Uterus (tissue), 4 donors: ENCODE results near the gene RGS7. TPM values are rescaled to one million over a fixed set of nuclear protein-coding genes. Genes with fewer than 3 reads are reported as not detected.

Experiments
- DNase-seq, 2 donors: peaks; one replicate each; pipeline ENCODE4 v3.0.0-alpha.2; 2019 to 2020
- H3K27ac ChIP-seq, 2 donors: fragments of 200-600 bp; sonication (generic); 1 replicate in 1 of 2; 2 replicates in 1 of 2; pipeline ENCODE4 v1.5.1; 2016 to 2018
- H3K27me3 ChIP-seq, 2 donors: fragments of 200-600 bp; sonication (generic); one replicate each; pipeline ENCODE4 v1.5.1; 2018 to 2019; ENCODE audit warnings: control low read depth in 1 of 2
- H3K36me3 ChIP-seq, 2 donors: fragments of 200-600 bp; sonication (generic); one replicate each; pipeline ENCODE4 v1.5.1; 2019; ENCODE audit warnings: control low read depth in 1 of 2
- H3K4me1 ChIP-seq, 2 donors: fragments of 200-600 bp; sonication (generic); one replicate each; pipeline ENCODE4 v1.5.1; 2018 to 2019; ENCODE audit warnings: control low read depth in 1 of 2
- H3K4me3 ChIP-seq, 2 donors: fragments of 200-600 bp; sonication (generic); 1 replicate in 1 of 2; 2 replicates in 1 of 2; pipeline ENCODE4 v1.5.1; 2018 to 2019; ENCODE audit warnings: mild to moderate bottlenecking in 1 of 2
- H3K9me3 ChIP-seq, 2 donors: fragments of 200-600 bp; sonication (generic); one replicate each; pipeline ENCODE4 v1.5.1; 2019; ENCODE audit warnings: control low read depth in 1 of 2
- POLR2A ChIP-seq, 2 donors: fragments of 450-650 bp; IDR thresholded peaks; one replicate each; pipeline ENCODE4 v1.6.1; 2016; ENCODE audit warnings: antibody characterized with exemption in 2 of 2, mild to moderate bottlenecking in 1 of 2, moderate library complexity in 1 of 2
- intact Hi-C: fragments of 100-400 bp; cut with DNase I; formaldehyde crosslinking; loops from one replicate; pipeline ENCODE4 v1.15.1; 2023; ENCODE audit warnings: low total_unique reads
- total RNA-seq, 4 donors: library from RNA; depleted of rRNA in 3 of 4; stranded (reverse); fragments of >200 nt in 3 of 4; gene quantifications; one replicate each; pipeline versions ENCODE4 v1.1.0 to v1.2.4, GENCODE V29; 2014 to 2023
- TF ChIP-seq, protein P1 (sequence below), 4 experiments: fragments of 200-600 bp in 2 of 4; fragments of 450-650 bp in 2 of 4; sonication (generic) in 2 of 4; IDR thresholded peaks; one replicate each; pipeline ENCODE4 v1.5.1; 2016 to 2019; ENCODE audit warnings: antibody characterized with exemption in 4 of 4, mild to moderate bottlenecking in 2 of 4, moderate library complexity in 1 of 4
- donor health status: DM: yes; HTN: yes; CAD: no.

Gene RGS7
- total RNA-seq, 4 donors from 2014 or later = 0.62 TPM; not detected in 3

DNA sequence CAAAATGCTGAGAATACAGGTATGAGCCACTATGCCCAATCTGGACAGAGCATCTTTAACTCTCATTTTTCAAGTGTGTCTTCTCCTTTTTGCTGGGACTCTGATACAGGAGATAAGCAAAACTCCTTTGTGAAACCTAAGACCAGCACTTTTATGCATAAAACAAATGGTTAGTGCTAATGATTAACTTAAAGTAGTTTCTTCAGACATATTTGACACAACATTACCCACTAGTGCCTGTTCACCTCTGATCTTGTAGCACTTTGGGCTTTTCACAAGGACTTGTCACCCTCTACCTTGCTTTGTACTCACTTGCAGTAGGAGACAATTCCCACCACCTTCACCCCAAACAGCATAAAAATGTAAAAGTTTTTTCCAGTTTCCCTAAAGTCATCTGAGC, 216.3 kb downstream of the RGS7 start:
- Histone ChIP-seq H3K36me3 (no peaks in the 10 kb centered on the region), H3K4me3 (no peak overlapping the region), H3K27ac (no peak overlapping the region), H3K27me3 (no peaks in the 10 kb centered on the region), H3K4me1 (no peaks in the 10 kb centered on the region), H3K9me3 (no peaks in the 10 kb centered on the region)
- TF ChIP-seq, protein P1, sequence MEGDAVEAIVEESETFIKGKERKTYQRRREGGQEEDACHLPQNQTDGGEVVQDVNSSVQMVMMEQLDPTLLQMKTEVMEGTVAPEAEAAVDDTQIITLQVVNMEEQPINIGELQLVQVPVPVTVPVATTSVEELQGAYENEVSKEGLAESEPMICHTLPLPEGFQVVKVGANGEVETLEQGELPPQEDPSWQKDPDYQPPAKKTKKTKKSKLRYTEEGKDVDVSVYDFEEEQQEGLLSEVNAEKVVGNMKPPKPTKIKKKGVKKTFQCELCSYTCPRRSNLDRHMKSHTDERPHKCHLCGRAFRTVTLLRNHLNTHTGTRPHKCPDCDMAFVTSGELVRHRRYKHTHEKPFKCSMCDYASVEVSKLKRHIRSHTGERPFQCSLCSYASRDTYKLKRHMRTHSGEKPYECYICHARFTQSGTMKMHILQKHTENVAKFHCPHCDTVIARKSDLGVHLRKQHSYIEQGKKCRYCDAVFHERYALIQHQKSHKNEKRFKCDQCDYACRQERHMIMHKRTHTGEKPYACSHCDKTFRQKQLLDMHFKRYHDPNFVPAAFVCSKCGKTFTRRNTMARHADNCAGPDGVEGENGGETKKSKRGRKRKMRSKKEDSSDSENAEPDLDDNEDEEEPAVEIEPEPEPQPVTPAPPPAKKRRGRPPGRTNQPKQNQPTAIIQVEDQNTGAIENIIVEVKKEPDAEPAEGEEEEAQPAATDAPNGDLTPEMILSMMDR (IDR thresholded peaks at IDR 0.05) = no peak
- no peak for TF ChIP-seq POLR2A (IDR thresholded peaks at IDR 0.05)
- intact Hi-C loops = no loop called here
- DNase-seq = no peak

DNA sequence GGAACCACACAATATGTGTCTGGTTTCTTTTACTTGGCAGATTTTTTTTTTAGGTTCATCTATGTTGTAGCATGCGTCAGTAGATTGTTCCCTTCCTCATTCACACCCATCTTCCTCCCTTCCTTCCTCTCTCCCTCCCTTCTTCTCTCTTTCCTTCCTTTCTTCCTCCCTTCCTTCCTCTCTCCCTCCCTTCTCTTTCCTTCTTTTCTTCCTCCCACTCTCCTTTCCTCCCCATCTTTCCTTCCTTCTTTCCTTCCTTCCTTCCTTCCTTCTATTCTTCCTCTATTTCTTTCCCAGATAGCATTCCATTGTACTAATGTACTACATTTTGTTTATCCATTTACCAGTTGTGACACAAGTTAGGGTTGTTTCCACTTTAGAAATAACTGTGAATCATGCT, 218.0 kb downstream of the RGS7 start:
- Histone ChIP-seq H3K27ac (no peak overlapping the region), H3K4me1 (no peaks in the 10 kb centered on the region), H3K36me3 (no peaks in the 10 kb centered on the region), H3K9me3 (no peaks in the 10 kb centered on the region), H3K27me3 (no peaks in the 10 kb centered on the region), H3K4me3 (no peak overlapping the region)
- intact Hi-C loops = no loop called here
- no peak for DNase-seq
- TF ChIP-seq, protein P1 (IDR thresholded peaks at IDR 0.05) = no peak
- TF ChIP-seq POLR2A (IDR thresholded peaks at IDR 0.05) = no peak

DNA sequence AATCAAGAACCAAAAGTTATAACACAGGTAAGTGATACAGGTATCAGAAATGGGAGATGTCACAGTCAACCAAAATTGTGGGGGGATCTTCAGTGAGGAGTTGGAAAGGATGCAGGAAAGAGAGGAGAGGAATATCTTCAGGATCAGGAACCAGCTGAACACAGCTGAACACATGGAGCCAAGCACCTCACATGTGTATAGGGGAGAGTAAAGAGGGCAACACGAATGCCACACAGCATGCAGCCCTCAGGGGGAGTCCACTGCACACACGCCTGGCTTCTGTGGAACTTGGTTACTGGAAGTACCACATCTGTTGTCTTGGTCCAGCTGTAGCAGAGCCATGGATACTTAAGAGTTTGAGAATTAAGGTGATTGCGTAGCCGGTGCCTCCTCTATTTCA, 218.8 kb downstream of the RGS7 start:
- TF ChIP-seq POLR2A (IDR thresholded peaks at IDR 0.05) = no peak
- TF ChIP-seq, protein P1 (IDR thresholded peaks at IDR 0.05) = no peak
- Histone ChIP-seq H3K9me3 (no peaks in the 10 kb centered on the region), H3K36me3 (no peaks in the 10 kb centered on the region), H3K27ac (no peak overlapping the region), H3K27me3 (no peaks in the 10 kb centered on the region), H3K4me1 (no peaks in the 10 kb centered on the region), H3K4me3 (no peak overlapping the region)
- intact Hi-C loops = no loop called here
- no peak for DNase-seq

DNA sequence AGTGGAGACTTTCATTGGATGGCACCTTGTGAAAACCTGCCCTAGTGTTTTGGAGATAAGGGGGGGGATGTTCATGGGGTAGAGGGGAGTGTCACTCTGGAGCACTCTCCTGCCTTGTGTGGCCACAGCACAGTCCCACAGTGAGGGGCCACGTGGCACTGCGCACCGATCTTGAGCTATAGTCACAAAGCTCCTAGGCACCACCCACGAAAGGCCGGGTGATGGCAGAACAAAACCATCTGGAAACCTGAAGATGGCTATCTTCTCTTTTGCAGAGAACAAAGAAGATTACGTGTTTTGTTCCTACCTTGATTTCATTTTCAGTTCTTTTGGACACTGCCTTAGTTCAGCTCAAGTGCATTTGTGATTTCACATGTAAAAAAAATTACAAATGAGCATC, 220.6 kb downstream of the RGS7 start:
- Histone ChIP-seq H3K9me3 (no peaks in the 10 kb centered on the region), H3K27me3 (no peaks in the 10 kb centered on the region), H3K4me3 (no peak overlapping the region), H3K4me1 (no peaks in the 10 kb centered on the region), H3K27ac (no peak overlapping the region), H3K36me3 (no peaks in the 10 kb centered on the region)
- intact Hi-C loops = no loop called here
- no peak for DNase-seq
- no peak for TF ChIP-seq POLR2A (IDR thresholded peaks at IDR 0.05)
- TF ChIP-seq, protein P1 (IDR thresholded peaks at IDR 0.05) = no peak

DNA sequence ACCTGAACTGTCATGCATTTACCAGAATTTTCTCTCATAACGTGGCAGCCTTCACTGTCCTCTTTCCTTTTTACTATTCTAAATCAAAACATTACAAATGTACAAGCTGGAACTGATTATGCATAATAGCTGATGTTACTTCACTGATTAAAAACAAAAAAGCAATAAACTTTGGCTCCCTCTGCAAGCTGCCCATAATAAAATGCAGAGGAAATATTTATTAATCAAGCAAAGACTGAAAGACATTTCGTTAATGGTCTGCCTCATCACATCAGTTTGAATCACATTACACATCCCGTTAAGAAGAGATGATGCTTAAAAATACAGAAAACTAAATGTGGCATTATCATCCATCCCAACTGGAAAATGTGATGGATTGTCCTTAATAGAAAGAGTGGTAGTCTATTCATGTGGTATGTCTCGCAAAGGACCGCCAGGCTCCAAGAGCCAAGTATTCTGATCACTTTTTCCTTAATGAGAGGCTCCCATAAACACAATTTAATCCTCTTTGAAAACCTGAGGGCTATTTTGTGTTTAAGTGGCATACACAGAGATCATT, 225.3 kb downstream of the RGS7 start:
- no peak for TF ChIP-seq POLR2A (IDR thresholded peaks at IDR 0.05)
- TF ChIP-seq, protein P1 (IDR thresholded peaks at IDR 0.05) = no peak
- intact Hi-C loops = no loop called here
- no peak for DNase-seq
- Histone ChIP-seq H3K4me1 (no peaks in the 10 kb centered on the region), H3K27me3 (no peaks in the 10 kb centered on the region), H3K9me3 (no peaks in the 10 kb centered on the region), H3K36me3 (no peaks in the 10 kb centered on the region), H3K27ac (no peak overlapping the region), H3K4me3 (no peak overlapping the region)
